GM12891 (cell line): ENCODE results near the gene MPO.

Experiments used
- PAX5 ChIP-seq: IDR thresholded peaks from 2 replicates; pipeline ENCODE4 v1.6.1; 2011; ENCODE audit warnings: low read length, moderate library complexity, mild to moderate bottlenecking; ENCODE audit not compliant: insufficient read depth, severe bottlenecking
- POLR2A ChIP-seq: IDR thresholded peaks from 2 replicates; pipeline ENCODE4 v1.6.1; 2011; ENCODE audit warnings: low read depth, low read length, control low read depth
- POLR2AphosphoS5 ChIP-seq: IDR thresholded peaks from 2 replicates; pipeline ENCODE4 v1.6.1; 2011; ENCODE audit warnings: low read depth, low read length, control low read depth
- TAF1 ChIP-seq: IDR thresholded peaks from 2 replicates; pipeline ENCODE4 v1.6.1; 2011; ENCODE audit warnings: low read depth, low read length, control low read depth

DNA sequence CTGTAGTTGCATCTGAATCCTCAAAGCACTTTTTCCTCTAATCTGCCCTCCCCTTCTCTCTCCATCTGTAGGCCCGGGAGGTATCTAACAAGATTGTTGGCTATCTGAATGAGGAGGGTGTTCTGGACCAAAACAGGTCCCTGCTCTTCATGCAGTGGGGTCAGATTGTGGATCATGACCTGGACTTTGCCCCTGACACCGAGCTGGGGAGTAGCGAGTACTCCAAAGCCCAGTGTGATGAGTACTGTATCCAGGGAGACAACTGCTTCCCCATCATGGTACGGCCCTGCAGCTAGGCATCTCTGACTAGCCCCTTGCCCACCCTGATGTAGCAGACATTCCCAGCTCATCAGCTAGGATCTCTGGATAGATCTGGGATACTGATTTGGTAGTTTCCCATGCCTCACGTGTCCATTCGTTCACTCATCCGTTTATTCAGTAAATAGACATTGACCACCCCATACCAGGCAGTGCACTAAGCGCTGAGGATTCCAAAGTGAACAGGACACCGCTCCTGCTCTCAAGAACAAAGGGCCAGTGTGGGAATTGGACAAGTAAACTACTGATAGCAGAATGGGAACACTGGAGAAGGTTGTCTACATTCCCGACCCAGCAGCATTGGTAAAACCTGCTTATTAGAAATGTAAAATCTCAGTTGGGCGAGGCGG, 30.3 kb downstream of the MPO start:
- TF ChIP-seq POLR2AphosphoS5 (no peak), POLR2A (no peak), TAF1 (no peak), PAX5 (no peak)
